ENCODE data around the gene ACAN.
"Not testable (repeated sequence)": the region's sequence is repeated elsewhere in the genome, so short reads cannot be mapped to it uniquely, and the experiment has no call there.

The ACAN gene

GRCh38 chr15:88918738-88919137, 115.5 kb downstream of the ACAN start:
- H3K4me3 ChIP-seq (ENCODE audit: low read depth, low read length), result no peak overlapping the region

GRCh38 chr15:88920186-88920891, 117.1 kb downstream of the ACAN start:
- no peak overlapping the region for H3K4me3 ChIP-seq (ENCODE audit: low read depth, low read length)

- H3K4me3 ChIP-seq (ENCODE audit: low read depth, low read length), result not testable (repeated sequence)
Observed at GRCh38 chr15:88920892-88921435, 117.7 kb downstream of the ACAN start.
